GM12892 (cell line): ENCODE data around the gene ATP6V1E1.

Experiments used
- POLR2A ChIP-seq: IDR thresholded peaks from 2 replicates; pipeline ENCODE4 v1.6.1; 2011; ENCODE audit warnings: low read depth, low read length, control low read depth
- POLR2AphosphoS5 ChIP-seq: IDR thresholded peaks from 2 replicates; pipeline ENCODE4 v1.6.1; 2011; ENCODE audit warnings: low read depth, low read length, control low read depth
- TAF1 ChIP-seq: IDR thresholded peaks from 2 replicates; pipeline ENCODE4 v1.6.1; 2011; ENCODE audit warnings: low read depth, mild to moderate bottlenecking, control low read depth, low read length, borderline replicate concordance

DNA sequence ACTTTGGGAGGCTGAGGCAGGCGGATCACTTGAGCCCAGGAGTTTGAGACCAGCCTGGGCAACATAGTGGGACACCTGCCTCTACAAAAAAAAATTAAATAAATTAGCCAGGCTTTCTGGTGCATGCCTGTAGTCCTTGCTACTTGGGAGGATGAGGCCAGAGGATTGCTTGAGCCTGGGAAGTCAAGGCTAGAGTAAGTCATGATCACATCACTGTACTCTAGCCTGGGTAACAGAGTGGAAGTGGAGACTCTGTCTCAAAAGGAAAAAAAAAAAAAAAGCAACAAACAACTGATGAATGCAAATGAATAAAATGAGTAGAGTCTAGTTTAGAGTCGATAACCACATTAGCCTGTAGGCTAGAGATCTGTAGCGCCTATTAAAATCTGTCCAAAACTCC lies 6.1 kb upstream of the ATP6V1E1 start:
- no peak for TF ChIP-seq POLR2A
- no peak for TF ChIP-seq TAF1
- no peak for TF ChIP-seq POLR2AphosphoS5
